Brain pericyte (primary cell): Measurements from ENCODE around the gene B4GALT2.
A peak's percentile ranks its signal among the peaks of the same experiment; 100 is the strongest.

ENCODE experiments used
- DNase-seq: peaks from one replicate; pipeline ENCODE4 v3.0.0-alpha.2; 2012; ENCODE audit warnings: low read depth, low spot score

The B4GALT2 gene

DNA sequence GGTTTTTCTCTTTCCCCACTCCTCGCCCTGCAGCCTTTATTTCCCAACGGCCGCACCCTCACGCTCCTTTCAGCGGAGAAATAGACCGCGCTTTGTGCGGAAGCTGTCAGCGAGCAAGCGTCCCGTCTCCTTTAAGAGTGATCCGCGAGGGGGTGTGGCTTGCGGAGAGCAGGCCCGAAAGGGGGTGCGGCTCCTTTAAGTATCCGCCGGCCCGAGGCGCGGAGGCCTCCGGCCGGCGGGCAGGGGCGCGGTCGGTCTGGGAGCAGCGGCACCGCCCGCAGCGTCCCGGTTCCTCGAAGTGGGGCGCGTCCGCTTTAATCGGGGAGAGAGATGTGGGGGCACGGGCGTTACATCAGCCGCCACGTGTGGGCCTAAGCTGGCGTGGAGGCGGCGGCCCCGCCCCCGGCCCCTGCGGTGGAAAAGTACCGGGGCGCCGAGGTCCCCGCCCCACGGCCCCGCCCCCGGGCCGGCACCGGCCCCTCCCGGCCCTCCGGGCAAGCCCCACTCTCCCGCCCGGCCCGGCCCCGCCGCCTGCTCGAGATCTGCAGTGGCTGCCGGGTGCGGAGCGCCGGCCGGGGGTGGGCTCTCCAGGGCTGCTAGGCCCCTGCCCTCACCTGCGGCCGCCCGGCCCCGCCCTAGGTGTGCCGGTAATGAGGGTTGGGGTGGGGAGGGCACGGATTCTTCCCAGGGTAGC, 51.0 kb downstream of the B4GALT2 start:
- DNase-seq: no peak

DNA sequence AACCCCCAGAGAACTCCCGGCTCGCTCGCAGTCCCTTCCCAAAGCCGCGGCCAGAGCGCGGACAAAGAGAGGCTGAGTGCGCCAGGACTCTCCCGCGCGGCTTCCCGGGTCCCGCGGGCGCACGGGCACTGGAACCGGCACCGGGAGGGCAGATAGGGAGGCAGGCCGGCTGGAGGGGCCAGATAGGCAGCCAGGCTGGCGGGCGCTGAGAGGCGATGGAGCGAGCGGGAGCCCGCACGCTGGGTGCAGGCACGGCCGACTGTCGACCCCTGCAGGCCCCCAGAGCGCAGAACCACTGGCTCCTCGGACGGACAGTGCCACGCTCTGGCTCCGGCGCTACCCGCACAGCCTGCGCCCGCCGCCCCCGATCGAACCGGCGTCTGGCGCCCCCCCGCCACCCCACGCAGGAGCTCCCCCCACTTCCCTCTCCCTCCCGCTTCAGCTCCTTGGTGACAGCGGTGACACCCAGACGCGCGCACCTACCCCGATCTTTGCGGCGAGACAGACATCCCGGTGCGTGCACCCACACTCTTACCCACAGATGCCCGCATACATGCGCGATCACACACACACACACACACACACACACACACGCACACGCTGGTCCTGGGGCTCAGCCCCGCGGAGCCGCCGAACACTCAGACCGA, 51.7 kb downstream of the B4GALT2 start:
- DNase-seq: no peak

DNA sequence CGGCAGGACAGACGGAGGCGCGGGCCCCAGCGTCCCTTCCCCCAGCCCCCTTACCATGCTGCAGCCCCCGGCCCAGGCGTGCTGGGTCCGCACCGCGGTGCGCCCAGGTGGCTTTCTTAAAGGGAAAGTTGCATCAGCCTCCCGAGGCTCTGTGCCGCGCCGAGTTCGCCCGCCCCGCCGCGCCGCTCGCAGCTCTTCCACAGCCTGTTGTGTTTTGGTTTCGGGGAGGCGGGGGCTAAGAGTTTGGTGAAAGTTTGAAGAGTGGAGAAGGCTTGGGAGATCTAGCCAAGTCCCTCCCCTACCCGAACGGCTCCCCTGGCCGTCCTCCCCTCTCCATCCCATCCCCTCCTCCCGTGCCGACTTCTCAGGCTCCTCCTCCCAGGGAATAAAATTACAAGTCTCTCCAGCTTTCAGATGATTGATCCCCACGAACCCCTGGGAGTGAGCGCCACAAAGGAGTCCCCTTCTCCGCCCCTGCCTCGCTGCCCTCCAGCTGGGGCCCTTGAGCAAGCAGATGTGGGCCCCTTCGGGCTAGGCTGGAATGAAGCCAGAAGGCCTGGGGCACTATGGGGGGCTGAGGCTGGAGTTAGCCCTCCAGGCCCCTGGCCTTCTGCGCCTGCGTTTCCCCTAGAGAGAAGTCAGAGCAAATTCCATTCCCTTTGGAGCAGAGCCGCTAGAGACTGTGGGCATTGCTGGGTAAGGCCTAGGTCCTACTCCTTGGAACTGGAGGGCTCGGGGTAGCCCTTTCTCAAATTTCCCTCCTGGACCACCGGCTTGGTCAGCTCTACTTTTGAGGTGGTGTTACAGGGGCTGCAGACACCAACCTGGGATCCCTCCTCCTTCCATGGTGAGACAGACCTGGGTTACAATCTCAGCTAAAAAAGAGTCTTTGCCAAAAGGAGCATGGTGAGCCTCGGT, 52.5 kb downstream of the B4GALT2 start, which contains the start of gene SLC6A9:
Gene SLC6A9 (minus strand): TSS at position 211 of the 918 bp plus-strand sequence. CDS start 7,185 bp downstream, outside the sequence.
- DNase-seq: peak; percentile 66

DNA sequence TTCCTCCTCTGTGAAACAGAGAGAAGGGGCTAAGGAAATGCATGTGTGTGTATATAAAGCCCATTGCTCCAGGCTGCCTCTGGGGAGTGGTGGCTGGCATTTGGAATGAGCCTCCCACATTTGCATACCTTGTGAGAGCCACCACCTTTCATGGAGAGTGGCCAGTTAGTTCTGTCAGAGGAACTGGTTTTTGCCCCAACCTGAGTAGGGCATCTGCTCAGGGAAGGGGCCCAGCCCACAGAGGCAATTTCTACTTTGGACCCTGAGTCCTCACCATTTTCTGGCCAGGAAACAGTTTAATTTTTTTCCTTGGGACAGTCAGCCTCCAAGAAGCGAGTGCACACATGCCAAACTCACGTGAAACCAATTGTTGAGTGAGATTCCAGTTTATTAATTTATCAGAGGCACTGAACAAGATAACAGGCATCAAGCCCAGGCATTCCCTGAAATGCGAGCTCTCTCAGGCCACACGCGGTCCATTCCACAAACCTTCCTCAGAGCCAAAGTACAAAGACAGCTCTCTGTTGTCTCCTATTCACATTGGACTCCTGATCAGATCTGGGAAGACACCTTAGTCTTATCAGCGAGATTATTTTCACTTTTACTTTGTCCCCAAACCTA, 53.3 kb downstream of the B4GALT2 start:
- no peak for DNase-seq

DNA sequence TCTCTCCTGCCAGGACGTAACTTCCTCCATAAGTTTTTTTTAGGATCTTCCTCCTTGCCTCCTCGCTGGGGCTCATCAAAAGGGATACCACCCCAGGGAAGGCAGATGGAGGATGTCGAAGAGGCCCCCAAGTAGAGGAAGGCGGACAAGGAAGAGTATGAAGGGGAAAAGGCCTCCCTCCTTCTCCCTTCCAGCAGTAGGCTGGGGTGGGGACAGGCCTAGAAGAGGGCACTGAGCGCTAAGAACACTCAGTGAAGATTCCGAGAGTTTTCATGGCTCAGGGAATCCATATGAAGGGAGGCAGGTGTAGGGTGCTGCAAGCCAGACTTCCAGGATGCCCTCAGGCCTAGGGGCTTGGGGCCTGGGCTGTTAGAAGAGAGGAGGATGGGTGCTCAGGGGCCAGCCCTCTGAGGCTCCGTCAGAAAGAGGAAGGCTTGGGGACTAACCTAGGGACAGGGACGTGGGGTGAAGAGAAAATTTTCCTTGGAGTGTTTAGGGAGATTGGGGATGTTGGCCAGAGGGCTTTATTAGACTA, 54.1 kb downstream of the B4GALT2 start:
- no peak for DNase-seq

DNA sequence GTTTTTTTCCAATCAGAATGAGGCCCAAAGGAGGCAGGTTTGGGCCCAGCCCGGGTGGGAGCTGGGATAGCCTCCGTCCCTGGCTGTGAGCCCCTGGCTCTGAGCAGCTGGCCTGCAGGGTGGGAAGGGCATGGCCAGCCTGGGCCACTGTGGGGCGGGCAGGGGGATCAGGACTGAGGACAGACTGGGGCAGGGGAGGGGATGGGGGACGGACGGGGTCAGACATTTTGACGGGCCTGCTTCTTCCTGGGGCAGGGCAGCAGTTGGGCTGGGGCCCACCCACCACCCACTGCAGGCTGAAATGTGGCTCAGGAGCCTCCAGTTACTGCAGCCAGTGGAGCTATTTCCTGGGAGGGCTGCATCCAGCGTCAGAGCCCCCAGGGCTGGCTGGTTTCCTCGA, 54.7 kb downstream of the B4GALT2 start:
- no peak for DNase-seq

DNA sequence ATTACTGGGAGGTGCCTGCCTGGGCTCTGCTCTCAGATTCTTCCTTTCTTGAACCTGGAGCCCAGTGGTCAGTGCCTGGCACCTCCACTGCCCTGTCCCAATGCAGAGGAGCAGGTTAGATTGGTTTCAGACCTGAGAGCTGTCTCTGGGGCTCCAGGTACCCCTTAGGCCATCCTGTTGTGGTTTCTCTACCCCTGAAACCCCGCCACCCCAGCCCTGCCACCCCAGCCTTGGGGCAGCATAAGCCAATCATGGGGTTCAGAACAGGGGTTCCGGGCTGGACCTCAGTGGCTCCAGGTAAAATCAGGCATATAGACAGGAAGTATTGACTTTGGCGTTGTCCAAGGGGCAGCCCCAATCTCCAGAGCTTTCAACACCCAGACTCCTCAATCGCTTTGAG, 55.4 kb downstream of the B4GALT2 start:
- DNase-seq: no peak

DNA sequence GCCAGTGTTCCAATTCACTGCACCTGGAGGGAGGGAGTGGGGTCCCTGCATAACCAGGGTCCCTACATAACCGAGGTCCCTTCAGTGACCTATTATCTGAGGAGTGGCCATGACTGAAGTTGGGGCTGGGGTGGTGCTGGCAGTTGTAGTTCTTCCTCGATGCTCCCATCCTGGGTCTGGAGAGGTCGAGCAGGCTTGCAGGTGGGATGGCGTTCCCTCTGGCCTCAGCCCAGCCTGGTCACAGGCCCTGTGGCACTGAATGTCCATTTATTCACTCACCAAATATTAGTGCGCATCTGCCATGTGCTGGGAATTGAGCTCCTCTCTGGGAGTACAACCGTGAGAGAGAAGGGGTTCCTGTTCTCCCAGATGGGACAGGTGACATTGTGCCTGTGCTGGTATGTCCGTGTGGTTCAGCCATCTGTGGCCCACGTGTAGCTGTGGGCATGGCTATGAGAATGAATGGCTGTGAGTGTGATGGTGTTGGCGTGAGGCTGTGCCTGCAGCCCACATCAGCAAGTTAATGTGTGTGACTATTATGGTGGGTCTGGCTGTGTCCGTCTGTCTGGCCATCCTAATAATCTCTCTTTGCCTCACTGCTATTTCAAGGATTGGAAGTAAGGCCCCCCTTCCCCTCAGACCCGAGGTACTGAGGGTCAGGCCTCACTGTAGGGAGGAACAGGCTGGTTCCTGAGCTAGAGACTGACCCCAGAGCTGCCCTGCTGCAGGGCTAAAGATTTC, 56.1 kb downstream of the B4GALT2 start:
- no peak for DNase-seq

DNA sequence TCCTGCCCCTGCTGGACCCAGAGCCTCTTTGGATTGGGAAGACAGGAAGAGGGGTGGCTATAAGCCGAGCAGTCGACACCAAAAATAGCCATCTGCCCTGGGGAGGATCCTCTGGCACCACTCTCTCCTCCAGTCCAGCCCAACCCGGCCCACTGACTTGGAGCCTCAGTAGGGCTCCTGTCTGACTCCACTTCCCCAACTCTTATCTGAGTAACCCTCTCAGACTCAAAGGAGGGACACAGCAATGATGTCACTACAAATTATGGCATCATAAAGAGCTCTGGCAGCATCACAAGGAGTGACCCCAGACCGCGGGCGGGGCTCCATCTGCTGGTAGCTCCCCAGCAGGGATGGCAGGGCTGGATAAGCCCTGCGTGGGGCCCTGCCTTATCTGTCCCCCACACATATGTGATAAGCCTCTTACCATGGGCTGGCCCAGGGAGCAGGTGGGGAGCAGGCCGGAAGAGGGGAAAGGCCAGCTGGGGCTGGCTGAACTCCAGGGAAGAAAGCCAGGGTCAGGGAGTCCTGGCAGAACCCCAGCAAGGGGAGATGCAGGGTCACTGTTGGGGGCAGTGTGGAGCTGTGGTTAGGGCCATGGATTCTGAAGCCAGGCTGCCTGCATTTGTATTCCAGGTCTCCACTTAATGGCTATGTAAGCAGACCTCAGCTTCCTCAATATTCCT, 56.9 kb downstream of the B4GALT2 start:
- no peak for DNase-seq

DNA sequence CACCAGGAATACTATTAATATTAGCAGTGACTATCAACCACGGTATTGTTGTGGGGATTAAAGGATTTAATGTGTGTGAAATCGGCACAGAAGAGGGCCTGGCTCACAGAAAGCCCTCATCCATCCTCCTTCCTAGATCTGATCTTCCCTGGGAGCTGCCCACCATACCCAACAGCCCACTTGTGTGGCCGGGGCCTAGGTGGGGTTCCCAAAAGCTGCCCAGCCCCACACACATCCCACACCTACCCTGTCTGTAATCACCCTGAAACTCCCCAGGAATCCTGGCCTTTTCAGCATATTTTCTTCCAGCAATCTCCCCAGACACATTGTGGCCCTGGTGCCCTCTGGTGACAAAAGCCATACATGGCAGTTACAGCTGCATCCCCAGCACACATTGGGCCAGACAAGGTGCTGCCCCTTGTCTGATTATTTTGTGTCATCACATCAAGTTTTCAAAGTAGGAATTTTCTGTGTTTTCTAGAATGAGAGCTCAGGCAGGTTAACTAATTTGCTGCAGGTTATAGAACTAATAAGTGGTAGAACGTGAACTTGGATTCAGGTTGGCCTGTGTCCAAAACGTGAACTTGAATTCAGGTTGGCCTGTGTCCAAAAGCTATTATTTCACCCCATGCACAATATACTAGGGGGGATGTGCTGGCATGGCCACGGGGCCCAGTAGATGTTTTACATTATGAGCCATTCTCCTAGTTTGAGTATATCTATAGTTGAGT, 57.6 kb downstream of the B4GALT2 start:
- no peak for DNase-seq

DNA sequence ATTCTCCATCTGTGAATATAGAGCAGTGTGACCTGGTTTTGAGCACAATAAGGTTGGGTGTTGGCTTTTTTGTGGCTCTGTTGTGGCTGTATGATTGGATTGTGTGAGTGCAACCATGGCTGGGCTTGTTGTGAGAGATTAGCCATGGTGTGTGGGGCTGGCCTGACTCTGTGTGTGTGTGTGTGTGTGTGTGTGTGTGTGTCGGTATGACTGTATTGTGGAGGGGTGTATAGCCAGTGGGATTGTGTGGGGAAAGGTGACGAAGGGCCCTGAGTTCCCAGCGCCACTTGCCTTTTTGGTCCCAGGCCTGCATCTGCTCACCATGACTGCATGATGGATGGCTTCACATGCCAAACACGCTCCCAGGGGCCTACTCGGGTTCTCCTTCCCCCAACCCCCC, 58.1 kb downstream of the B4GALT2 start:
- no peak for DNase-seq

DNA sequence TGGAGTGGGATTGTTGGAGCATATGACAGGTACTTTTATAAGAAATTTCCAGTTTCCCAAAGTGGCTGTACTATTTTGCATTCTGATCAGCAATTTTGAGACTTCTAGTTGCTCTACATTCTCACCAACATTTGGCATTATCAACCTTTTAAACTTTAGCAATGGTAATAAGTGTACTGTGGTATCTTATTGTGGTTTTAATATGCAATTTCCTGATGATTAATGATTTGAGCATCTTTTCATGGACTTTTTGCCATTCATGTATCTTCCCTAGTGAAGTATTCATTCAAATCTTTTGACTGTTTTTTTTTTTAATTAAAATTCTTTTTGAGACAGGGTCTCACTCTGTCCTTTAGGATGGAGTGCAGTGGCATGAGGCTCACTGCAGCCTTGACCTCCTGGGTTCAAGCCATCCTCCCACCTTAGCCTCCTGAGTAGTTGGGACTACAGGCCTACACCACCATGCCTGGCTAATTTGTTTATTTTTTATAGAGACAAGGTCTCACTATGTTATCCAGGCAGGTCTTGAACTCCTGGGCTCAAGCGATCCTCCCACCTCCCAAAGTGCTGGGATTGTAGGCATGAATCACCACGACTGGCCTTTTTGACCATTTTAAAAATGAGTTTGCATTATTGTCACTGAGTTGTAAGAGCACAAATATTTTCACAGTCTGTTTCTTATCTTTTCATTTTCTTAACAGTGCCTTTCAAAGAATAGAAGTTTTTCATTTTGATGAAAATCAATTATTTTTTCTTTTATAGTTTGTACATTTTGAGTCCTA, 60.1 kb downstream of the B4GALT2 start:
- no peak for DNase-seq

DNA sequence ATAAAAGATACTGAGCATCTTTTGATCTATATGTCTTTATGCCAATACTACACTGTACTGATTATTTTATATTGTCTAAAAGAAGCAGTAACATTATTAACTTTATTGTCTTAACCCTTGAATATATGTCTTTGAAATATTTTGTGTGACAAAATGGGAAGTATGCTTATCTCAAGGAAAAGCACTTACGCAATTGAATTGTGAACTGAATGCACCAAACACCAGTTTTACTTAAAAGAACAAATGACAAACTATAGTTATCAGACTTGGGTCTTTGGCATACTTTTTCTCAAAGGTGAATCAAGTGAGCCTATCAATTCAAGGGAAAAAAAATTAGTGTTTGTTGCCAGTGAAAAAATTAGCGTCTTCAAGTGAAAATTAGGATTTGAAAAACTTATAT, 61.4 kb downstream of the B4GALT2 start:
- no peak for DNase-seq
